Natural killer cell (primary cell): ENCODE data around the gene FIBP. TPM values are rescaled to one million over a fixed set of nuclear protein-coding genes. Genes with fewer than 3 reads are reported as not detected.

Experiments
- ATAC-seq, 3 donors: fragments of 150-1000 bp in 2 of 3; fragments of 200-7000 bp in 1 of 3; cut with Tn5 transposase; 1 replicate in 1 of 3; 2 replicates in 2 of 3; pipeline ENCODE4 v1.10.0; 2021; ENCODE audit warnings: mild to moderate bottlenecking in 2 of 3, moderate library complexity in 2 of 3
- DNase-seq, 2 donors: peaks; one replicate each; pipeline versions ENCODE4 v3.0.0 to v3.0.0-alpha.2; 2013 to 2021; ENCODE audit warnings: mixed read lengths in 1 of 2
- H3K27ac ChIP-seq: one replicate; pipeline ENCODE4 v1.5.1; 2013; ENCODE audit warnings: mild to moderate bottlenecking, low read length
- H3K27me3 ChIP-seq: one replicate; pipeline ENCODE4 v1.6.1; 2013; ENCODE audit warnings: low read length; ENCODE audit not compliant: control insufficient read depth, insufficient read depth
- H3K36me3 ChIP-seq: one replicate; pipeline ENCODE4 v1.6.1; 2013; ENCODE audit warnings: low read length; ENCODE audit not compliant: control insufficient read depth, insufficient read depth
- H3K4me1 ChIP-seq: one replicate; pipeline ENCODE4 v1.6.1; 2013; ENCODE audit warnings: low read length; ENCODE audit not compliant: control insufficient read depth, insufficient read depth
- H3K4me3 ChIP-seq: one replicate; pipeline ENCODE4 v1.5.1; 2013; ENCODE audit warnings: low read length
- H3K9me3 ChIP-seq: one replicate; pipeline ENCODE4 v1.6.1; 2013; ENCODE audit warnings: low read length; ENCODE audit not compliant: control insufficient read depth, insufficient read depth
- H3K27ac Mint-ChIP-seq, 2 donors: one replicate each; pipeline ENCODE4 v1.8.0; 2022; ENCODE audit warnings: mild to moderate bottlenecking in 2 of 2, mixed read lengths in 2 of 2, moderate library complexity in 1 of 2
- H3K27me3 Mint-ChIP-seq, 2 donors: one replicate each; pipeline ENCODE4 v1.8.0; 2022; ENCODE audit warnings: low read depth in 2 of 2, mixed read lengths in 2 of 2
- H3K36me3 Mint-ChIP-seq: one replicate; pipeline ENCODE4 v1.8.0; 2022; ENCODE audit warnings: mixed read lengths
- H3K4me1 Mint-ChIP-seq, 2 donors: one replicate each; pipeline ENCODE4 v1.8.0; 2022; ENCODE audit warnings: mixed read lengths in 2 of 2
- H3K4me3 Mint-ChIP-seq: one replicate; pipeline ENCODE4 v1.8.0; 2022; ENCODE audit warnings: mild to moderate bottlenecking, moderate library complexity, mixed read lengths
- H3K9me3 Mint-ChIP-seq, 2 donors: one replicate each; pipeline ENCODE4 v1.8.0; 2022; ENCODE audit warnings: mixed read lengths in 2 of 2
- CTCF ChIP-seq: fragments of 200-600 bp; IDR thresholded peaks from one replicate; pipeline ENCODE4 v1.8.0; 2022; ENCODE audit warnings: antibody characterized with exemption
- WGBS: methylation state at CpG from one replicate; pipeline ENCODE4 v1.1.7; 2013; ENCODE audit warnings: missing lambda C conversion rate; ENCODE audit not compliant: insufficient coverage; 5-methylcytosine and 5-hydroxymethylcytosine counted together
- intact Hi-C: fragments of 100-400 bp; cut with micrococcal nuclease; formaldehyde crosslinking; loops from one replicate; pipeline ENCODE4 v1.14.2; 2022
- total RNA-seq, 4 donors: library from RNA; stranded (reverse); fragments of 120-200 nt in 1 of 4; gene quantifications; one replicate each; pipeline versions ENCODE4 v1.2.3 to v1.2.4, GENCODE V29; 2013 to 2022

Gene FIBP
- total RNA-seq, 3 donors from 2014 or later (not counting 1 experiment from before 2014, with no cell fraction given) = 36.5 to 47.9 (median 45.7) TPM

DNA sequence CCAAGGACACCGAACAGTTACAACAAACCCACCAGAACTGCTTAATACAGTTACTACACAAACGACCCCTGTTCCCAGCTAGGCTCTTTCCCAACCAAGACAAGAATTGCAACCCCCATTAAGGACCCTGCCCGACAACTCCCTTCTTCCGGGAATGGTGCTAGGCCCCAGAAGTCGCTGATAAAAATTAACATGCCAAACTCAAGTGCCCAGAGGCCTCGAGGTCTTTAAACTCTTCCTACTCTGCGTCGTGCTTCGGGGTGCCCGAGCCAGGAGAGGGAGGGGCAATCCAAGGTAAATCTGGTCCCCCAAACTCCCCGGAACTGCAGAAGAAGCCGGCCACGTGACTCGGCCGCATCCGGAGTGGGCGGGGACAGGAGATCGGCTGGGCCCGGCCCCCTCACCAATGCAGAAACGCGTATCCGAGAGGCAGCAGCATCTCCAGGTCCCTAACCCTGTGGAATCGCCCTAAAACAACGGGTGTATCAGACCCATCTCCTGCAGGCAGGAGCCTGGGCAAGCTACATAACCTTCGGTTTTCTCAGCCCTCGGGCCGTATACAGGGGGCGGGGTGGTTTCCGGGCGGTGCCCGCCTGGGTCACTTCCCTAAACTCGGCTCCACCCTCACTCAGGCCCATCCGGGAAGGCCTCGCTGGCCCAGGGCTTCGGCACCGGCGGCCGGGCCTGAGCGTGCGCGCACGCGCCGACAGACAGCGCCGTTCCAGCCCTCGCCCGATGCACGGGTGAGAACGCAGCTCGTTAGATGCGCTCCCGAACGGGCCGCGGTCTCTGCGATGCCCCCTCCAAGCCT is 31.4 kb downstream of the FIBP start:
- Mint-ChIP-seq H3K4me1 (peaks cover 57 to 69% of the 10 kb centered on the region in 2 donors), H3K36me3 (peaks cover 7% of the 10 kb centered on the region), H3K27me3 (no peaks in the 10 kb centered on the region), H3K27ac (peak overlapping the region; percentile 94 to 98), H3K4me3 (peak overlapping the region; percentile 92), H3K9me3 (no peaks in the 10 kb centered on the region)
- no peaks in the 10 kb centered on the region for H3K27me3 ChIP-seq
- peak; percentile 80 to 89 for DNase-seq
- peaks cover 42% of the 10 kb centered on the region for H3K36me3 ChIP-seq
- intact Hi-C loops = loop anchor here (5.0 kb wide), 1 partner anchor 60 kb away; the partner anchor contains the start of genes C11orf68 and DRAP1
- peak; percentile 9 to 36 (median 24) for ATAC-seq
- WGBS = 1% methylated on average over 57 of the region's 57 CpGs
- H3K27ac ChIP-seq = peak overlapping the region; percentile 55
- H3K9me3 ChIP-seq = no peaks in the 10 kb centered on the region
- H3K4me1 ChIP-seq = peaks cover 58% of the 10 kb centered on the region
- TF ChIP-seq CTCF = no peak
- H3K4me3 ChIP-seq = peak overlapping the region; percentile 77

DNA sequence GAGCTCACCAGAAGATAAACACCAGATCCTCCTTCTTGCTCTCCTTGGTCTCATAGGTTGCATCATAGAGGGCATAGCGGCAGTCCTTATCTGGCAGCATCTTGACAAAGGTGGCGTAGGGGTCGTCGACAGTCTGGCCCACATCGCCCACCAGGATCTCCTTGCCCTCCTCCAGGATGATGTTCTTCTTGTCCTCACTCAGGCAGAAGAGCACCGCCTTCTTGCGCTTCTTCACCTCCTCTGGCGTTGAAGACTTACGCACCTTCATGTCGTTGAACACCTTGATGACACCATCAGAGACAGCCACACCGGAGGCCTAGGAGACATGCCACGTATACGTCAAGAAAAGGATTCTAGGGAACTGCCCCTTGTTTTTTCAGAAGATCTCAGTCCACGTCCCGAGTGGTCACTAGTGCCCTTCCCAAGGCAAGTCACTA is 32.3 kb downstream of the FIBP start:
- Histone ChIP-seq H3K36me3 (peaks cover 52% of the 10 kb centered on the region), H3K27me3 (no peaks in the 10 kb centered on the region), H3K27ac (no peak overlapping the region), H3K4me1 (peaks cover 48% of the 10 kb centered on the region), H3K4me3 (no peak overlapping the region), H3K9me3 (peaks cover 4% of the 10 kb centered on the region)
- Mint-ChIP-seq H3K9me3 (no peaks in the 10 kb centered on the region), H3K4me1 (peaks cover 57 to 67% of the 10 kb centered on the region in 2 donors), H3K36me3 (peaks cover 7% of the 10 kb centered on the region), H3K4me3 (peak overlapping the region; percentile 92), H3K27me3 (no peaks in the 10 kb centered on the region), H3K27ac (peak overlapping the region; percentile 94 to 98)
- intact Hi-C loops = loop anchor here (5.0 kb wide), 1 partner anchor 61 kb away; the partner anchor contains the start of genes C11orf68 and DRAP1
- 80% methylated on average over 15 of the region's 15 CpGs for WGBS
- ATAC-seq (no peak), DNase-seq (no peak)
- TF ChIP-seq CTCF = no peak

DNA sequence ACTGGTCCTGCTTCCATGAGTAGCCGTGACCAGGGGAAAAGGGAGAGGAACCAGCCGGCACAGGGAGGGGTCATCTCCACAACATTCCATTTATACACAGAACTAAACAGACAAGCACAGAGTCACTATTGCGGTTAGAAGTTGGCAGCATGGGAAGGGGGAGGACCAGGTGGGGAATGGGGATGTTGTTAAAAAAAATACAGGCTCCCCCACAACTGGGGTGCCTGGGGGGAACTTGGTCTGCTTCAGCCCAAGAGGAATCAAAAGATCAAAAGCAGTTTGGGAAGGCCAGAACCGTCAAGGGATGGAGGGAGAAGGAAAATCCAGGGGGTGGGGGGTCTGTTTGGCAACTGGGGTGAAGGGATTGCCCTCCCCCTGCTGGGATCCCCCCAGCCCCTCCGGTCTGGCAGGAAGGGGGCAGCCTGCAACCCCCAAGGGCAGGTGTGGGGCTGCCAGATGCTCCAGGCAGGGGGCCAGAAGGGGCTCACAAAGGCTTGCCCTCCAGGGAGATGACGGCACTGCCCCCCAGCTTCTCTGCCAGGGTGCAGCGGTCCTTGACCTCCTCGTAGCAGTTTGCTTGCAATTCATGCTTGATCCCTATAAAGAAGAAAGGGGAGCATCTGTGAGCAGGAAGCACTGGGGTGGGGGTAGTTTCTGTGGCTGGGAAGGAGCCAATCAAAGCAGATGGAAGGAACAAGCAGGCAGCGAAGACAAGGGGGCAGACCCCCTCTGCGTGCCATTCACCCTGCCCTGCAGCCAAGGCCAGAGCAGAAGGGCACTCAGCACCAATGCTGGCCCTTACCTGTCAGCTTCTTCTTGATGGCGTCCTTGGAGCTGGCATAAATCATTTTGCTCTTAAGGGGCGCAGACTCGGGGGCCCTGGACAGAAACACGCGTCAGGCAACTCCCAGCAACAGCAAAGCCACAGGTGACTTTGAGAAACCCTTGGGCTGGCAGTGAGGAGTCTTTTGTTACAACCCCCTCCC is 33.1 kb downstream of the FIBP start:
- peaks cover 7% of the 10 kb centered on the region for H3K36me3 Mint-ChIP-seq
- WGBS = 81% methylated on average over 13 of the region's 15 CpGs
- Histone ChIP-seq H3K4me3 (no peak overlapping the region), H3K9me3 (peaks cover 4% of the 10 kb centered on the region), H3K27me3 (no peaks in the 10 kb centered on the region), H3K27ac (no peak overlapping the region), H3K36me3 (peaks cover 54% of the 10 kb centered on the region), H3K4me1 (peaks cover 45% of the 10 kb centered on the region)
- no peaks in the 10 kb centered on the region for H3K27me3 Mint-ChIP-seq
- DNase-seq (peak in 1 of 2 donors; percentile 24), ATAC-seq (no peak)
- H3K4me1 Mint-ChIP-seq = peaks cover 49 to 59% of the 10 kb centered on the region in 2 donors
- intact Hi-C loops = loop anchor here (5.0 kb wide), 1 partner anchor 62 kb away; the partner anchor contains the start of genes C11orf68 and DRAP1
- no peaks in the 10 kb centered on the region for H3K9me3 Mint-ChIP-seq
- peak overlapping the region; percentile 74 to 94 for H3K27ac Mint-ChIP-seq
- no peak for TF ChIP-seq CTCF
- peak overlapping the region; percentile 92 for H3K4me3 Mint-ChIP-seq
